ENCODE results near the gene HOXB2.
A peak's percentile ranks its signal among the peaks of the same experiment; 100 is the strongest.

Gene HOXB2

DNA sequence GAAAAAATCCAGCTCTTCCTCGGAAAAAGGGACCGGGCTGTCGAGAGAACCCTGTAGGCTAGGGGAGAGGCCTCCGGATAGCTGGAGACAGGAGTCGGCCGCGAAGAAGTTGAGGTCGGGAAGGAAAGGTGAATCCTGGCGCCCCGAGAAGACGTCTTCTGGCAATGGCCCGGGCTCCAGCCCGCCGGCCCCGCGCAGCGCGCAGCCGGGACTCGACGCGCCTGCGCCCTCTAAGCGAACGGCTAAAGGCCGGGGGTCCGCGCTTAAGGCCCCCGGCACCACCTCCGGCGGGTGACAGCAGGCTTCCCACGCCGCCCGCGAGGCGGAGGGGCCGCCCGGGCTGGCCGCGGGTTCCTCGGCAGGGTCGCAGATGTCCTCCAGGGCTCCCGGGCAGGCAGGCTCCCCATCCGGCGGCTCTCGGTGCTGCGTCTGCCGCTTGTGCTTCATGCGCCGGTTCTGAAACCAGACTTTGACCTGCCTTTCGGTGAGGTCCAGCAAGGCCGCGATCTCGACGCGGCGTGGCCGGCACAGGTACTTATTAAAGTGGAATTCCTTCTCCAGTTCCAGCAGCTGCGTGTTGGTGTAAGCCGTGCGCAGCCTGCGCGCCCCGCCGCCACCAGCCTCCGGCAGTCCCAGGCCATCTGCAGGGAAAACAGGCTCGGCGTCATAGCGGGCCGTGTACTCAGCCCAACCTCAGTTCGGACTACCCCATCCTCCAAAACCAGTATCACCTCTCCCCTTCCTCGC lies 1.6 kb downstream of the HOXB2 start:
- DNase-seq (ENCODE audit: low read depth) = no peak
- no peak for TF ChIP-seq CTCF (IDR thresholded peaks at IDR 0.05; ENCODE audit: control insufficient read depth, insufficient read depth, low read depth, low read length, missing control alignments)
- H3K4me3 ChIP-seq (ENCODE audit: control insufficient read depth, low read depth, low read length) = peak overlapping the region; percentile 64

DNA sequence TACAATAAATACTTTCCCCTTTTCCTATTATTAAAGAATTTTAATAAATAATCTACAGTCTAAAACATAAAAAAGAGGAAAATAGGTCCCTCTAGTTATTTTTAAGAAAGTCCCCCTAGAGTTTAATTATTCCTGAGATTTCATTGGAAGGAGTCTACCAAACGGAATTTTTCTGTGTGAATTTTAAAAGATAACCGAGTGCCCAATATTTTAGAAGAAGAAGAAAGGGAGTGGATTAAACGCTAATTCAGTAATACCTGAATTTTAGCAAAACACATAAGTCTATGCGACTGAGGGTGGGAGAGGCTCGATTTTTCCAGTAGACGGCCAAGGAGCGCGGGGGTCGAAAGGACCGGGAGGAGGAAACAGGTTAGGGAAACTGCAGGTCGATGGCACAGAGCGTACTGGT lies 2.2 kb downstream of the HOXB2 start:
- TF ChIP-seq CTCF (IDR thresholded peaks at IDR 0.05; ENCODE audit: control insufficient read depth, insufficient read depth, low read depth, low read length, missing control alignments) = no peak
- peak overlapping the region; percentile 64 for H3K4me3 ChIP-seq (ENCODE audit: control insufficient read depth, low read depth, low read length)
- DNase-seq (ENCODE audit: low read depth) = no peak

GRCh38 chr17:48542114-48542656 lies 2.7 kb downstream of the HOXB2 start:
- no peak for DNase-seq (ENCODE audit: low read depth)
- no peak for TF ChIP-seq CTCF (IDR thresholded peaks at IDR 0.05; ENCODE audit: control insufficient read depth, insufficient read depth, low read depth, low read length, missing control alignments)
- peak overlapping the region; percentile 64 for H3K4me3 ChIP-seq (ENCODE audit: control insufficient read depth, low read depth, low read length)

DNA sequence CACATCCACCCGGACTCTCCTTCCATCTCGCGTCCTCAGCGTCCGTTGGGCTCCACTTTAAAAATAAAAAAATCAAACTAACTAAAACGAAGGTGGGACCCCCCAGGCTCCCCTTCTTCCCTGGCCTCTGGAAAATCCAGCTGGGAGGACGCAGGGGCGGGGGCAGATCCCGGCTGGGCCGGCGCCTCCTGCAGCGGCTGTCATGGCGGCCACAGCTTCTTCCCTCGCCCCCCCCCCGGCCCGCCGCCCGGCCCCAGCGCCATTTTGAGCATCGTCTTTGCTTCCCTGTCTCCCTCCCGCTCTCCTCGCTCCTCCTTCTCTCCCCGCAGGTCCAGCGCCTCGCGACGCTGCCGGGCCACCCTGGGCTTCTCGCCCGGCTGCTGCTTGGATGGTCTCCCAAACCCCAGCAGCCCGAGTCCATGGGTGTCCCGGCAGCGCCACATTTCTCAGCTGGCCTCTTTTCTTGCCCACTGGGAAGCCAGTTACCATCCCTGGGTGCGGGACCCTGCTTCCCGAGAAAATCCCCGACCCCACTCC lies 3.3 kb downstream of the HOXB2 start:
- no peak for DNase-seq (ENCODE audit: low read depth)
- TF ChIP-seq CTCF (IDR thresholded peaks at IDR 0.05; ENCODE audit: control insufficient read depth, insufficient read depth, low read depth, low read length, missing control alignments) = no peak
- H3K4me3 ChIP-seq (ENCODE audit: control insufficient read depth, low read depth, low read length) = peak overlapping the region; percentile 64

DNA sequence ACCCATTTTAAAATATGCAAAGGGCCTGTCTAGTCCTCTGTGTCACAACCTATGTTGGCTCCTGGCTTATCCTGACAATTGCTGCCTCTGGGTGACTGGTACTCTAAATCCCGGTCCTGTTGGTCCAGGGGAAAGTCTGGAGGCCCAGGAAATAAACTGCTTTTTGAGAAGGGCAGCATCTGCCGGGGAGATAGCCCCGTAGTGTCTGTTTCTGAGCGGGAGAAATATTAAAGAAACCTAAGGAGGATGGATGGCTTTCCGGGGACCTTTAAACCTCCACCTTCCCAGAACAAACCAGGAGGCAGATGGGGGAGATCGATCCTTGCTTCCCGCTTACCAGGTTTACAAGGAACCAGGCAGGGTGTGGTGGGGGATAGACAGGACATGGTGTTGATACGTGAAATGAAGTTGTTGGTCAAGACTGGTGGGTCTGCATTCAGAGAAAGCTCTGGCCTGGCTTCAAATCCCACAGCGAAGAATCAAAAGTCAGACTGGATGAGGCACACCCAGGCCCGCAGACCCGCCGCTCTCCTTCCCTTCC lies 3.8 kb downstream of the HOXB2 start:
- no peak for TF ChIP-seq CTCF (IDR thresholded peaks at IDR 0.05; ENCODE audit: control insufficient read depth, insufficient read depth, low read depth, low read length, missing control alignments)
- DNase-seq (ENCODE audit: low read depth) = no peak
- peak overlapping the region; percentile 64 for H3K4me3 ChIP-seq (ENCODE audit: control insufficient read depth, low read depth, low read length)

- TF ChIP-seq CTCF (IDR thresholded peaks at IDR 0.05; ENCODE audit: control insufficient read depth, insufficient read depth, low read depth, low read length, missing control alignments) = no peak
- H3K4me3 ChIP-seq (ENCODE audit: control insufficient read depth, low read depth, low read length) = no peak overlapping the region
Measured at GRCh38 chr17:48540213-48540612, 4.7 kb downstream of the HOXB2 start.

More at GRCh38 chr17:48540213-48540612, 4.7 kb downstream of the HOXB2 start:
- DNase-seq (ENCODE audit: low read depth) = no peak
